Islet of Langerhans (tissue), 1 donor: ENCODE measurements around the gene FPR2.
"Not testable (repeated sequence)": the region's sequence is repeated elsewhere in the genome, so short reads cannot be mapped to it uniquely, and the experiment has no call there.

ENCODE experiments used
- FAIRE-seq: peaks from one replicate; lab custom pipeline; 2011; peaks lifted over from hg19 to GRCh38; lab: Jason Lieb, UNC

Gene FPR2, protein sequence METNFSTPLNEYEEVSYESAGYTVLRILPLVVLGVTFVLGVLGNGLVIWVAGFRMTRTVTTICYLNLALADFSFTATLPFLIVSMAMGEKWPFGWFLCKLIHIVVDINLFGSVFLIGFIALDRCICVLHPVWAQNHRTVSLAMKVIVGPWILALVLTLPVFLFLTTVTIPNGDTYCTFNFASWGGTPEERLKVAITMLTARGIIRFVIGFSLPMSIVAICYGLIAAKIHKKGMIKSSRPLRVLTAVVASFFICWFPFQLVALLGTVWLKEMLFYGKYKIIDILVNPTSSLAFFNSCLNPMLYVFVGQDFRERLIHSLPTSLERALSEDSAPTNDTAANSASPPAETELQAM

GRCh38 chr19:51760697-51761356 lies at the start of gene FPR2:
Gene FPR2, plus strand, starts transcription at chr19:51761180. Its CDS starts 7,479 bp downstream, at chr19:51768659.
- FAIRE-seq, result no peak

- FAIRE-seq, result no peak
Measured at GRCh38 chr19:51711702-51712101, 49.3 kb upstream of the FPR2 start.

GRCh38 chr19:51712461-51713081 lies 48.4 kb upstream of the FPR2 start:
- FAIRE-seq, result no peak

DNA sequence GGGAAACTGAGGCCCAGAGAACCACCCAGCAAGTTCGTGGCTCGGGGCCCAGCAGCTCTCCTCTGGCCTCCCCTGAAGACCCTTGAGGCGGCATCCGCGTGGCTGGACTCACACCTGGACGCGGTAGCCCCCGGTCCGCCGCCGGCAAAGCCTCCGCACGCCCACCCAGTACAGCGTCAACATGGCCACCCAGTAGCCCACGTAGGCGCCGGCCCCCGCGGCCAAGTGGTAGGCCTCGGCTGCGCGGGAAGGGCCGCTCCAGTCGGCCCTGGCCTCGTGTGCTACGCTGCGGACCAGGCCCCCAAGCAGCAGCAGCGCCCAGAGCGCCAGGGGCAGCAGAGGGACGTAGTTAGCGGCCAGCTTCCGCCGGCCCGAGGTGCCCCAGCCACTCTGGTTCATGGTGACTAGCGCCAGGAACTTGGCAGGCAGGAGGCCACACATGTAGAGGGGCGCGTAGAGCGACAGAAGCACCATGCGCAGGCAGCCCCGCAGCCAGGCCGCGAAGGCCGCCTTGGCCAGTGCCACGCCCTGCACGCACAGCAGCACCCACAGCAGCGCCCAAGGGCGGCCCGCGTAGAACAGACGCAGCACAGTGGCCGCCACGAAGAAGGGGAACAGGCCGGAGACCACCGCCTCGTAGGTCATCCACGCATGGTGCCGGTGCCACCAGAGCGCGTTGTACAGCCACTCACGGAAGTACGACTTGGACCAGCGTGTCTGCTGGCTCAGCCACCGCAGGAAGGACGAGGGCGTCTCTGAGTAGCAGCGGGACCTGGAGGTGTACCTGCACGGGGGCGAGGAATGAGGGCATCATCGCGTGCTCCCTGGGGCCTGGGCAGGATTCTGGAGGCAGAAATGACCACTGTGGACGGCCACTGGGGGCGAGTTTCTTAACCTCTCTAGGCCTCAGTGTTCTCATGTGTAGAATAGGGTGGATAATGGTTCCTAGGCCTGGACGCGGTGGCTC lies 47.4 kb upstream of the FPR2 start:
- FAIRE-seq, result no peak

GRCh38 chr19:51714848-51715247 lies 46.1 kb upstream of the FPR2 start:
- FAIRE-seq, result no peak

DNA sequence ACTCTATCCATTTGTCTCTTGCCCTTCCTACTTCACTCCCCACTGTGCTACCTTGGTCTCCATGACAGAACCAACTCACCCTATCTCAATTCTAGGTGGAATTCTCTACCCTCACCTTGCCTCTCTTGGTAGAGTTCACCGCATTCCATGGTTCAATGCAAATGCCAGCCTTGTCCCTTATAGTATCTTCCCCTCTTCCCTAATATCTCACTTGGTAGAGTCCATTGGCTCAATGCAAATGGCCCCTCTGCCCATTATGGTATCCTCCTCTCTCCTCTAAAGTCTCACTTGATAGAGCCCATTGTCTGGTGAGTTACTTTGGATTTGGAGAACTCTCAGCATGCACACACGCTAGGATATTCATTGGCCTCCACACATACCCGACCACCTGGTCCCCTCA lies 45.1 kb upstream of the FPR2 start:
- FAIRE-seq, result no peak

GRCh38 chr19:51716925-51717324 lies 44.1 kb upstream of the FPR2 start:
- FAIRE-seq, result no peak

DNA sequence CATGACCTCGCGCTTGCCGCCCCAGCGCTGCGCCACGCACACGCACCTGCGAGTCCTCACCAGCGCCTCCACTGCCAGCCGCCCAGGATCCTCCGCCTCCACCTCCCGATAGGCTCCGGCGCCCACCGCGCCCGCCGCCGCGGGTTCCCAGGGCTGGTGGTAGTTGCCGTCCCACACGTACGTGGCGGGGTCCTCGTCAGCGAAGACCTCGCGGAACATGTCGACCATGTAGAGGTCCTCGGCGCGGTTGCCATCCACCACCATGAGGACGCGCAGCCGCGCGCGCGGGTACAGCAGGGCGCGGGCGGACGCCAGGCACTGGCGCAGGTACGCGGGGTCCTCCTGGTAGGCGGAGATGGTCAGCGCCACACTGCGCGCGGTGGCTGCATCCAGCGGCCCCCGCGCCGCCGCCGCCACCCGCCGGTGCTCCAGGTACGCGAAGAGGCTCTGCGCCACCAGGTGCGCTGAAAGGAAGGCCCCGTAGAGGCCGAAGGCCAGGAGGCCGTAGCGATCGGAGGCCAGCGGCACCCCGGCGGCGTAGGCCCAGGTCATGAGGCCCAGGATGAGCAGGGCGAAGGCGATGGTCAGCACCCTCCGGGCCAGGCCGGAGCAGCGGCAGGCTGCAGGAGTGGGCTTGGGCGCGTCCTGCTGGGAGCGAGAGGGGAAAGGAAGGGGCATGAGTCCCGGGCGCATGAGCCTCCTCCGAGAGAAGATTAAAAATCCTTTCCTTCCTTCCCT lies 41.6 kb upstream of the FPR2 start:
- no peak for FAIRE-seq

DNA sequence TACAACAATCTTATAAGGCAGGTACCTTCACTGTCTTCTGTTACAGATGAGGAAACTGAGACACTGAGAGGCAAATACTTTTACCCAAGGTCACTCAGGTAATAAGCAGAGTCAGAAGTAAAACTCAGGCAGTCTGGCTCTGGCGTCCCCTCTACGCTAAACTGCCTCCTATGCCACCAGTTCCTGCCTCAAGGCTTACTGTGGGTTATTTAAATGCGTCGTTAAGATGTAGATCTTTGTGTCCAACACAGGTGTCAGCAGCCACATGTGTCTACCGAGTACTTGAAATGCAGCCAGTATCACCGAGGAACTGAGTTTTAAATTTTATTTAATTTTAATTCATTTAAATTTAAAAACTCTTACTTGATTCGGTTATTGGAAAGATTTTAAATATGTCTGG lies 39.1 kb upstream of the FPR2 start:
- no peak for FAIRE-seq

- no peak for FAIRE-seq
Measured at GRCh38 chr19:51722492-51722891, 38.5 kb upstream of the FPR2 start.

DNA sequence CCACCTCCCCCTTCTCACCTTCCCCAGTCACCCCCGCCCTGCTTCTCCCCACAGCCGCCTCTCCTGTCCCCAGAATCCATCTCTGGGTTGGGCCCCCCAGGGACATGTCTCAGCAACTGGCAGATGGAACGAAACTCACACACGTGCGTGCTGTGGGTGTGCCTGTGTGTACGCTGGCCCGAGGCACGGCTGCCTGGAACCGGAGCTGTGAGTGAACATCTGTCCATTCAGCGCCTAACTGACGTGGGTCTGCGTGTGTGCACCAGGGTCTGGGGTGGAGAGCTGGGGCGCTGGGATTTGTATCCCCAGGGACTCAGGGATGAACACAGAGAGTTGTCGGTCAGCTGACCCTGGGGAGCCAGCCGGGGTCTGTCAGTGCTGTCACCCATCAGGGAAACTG lies 36.4 kb upstream of the FPR2 start:
- FAIRE-seq, result no peak

GRCh38 chr19:51726049-51726448 lies 34.9 kb upstream of the FPR2 start:
- no peak for FAIRE-seq

GRCh38 chr19:51727349-51727880 lies 33.6 kb upstream of the FPR2 start:
- no peak for FAIRE-seq

GRCh38 chr19:51729781-51730180 lies 31.2 kb upstream of the FPR2 start:
- FAIRE-seq, result no peak

- FAIRE-seq, result no peak
Measured at GRCh38 chr19:51733742-51734522, 27.0 kb upstream of the FPR2 start.

DNA sequence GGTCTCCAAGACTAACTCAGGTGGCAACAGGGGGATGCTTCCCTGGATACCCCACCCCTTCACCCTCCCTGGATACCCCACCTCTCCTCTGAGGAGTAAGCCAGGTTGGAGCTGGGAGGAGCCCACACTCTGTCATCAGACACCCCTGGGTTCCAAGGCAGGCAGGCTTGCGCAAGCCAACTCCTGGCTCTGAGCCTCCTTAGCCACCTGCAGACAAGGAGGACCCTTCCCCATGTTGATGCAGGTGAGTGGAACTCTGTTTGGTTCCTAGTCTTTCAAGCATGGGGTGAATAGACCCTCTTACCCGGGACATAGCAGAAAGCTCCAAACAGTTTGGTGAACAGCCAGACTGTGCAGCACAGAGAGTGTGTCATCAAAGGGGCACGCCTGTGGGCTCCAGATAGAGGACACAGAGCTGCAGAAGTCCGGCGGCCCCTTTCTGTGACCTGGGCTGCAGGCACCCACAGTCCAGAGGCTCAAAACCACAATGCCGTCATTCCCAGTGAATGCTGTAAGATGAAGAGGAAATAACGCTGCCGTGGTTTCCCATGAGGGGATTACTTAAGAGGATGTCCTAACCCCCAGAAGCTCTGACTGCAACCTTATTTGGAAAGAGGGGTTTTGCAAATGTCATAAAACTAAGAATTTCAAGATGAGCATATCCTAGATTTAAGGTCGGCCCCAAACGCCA lies 25.1 kb upstream of the FPR2 start:
- FAIRE-seq, result no peak

- no peak for FAIRE-seq
Measured at GRCh38 chr19:51737389-51737788, 23.6 kb upstream of the FPR2 start.

- FAIRE-seq, result no peak
Measured at GRCh38 chr19:51737924-51738323, 23.1 kb upstream of the FPR2 start.

DNA sequence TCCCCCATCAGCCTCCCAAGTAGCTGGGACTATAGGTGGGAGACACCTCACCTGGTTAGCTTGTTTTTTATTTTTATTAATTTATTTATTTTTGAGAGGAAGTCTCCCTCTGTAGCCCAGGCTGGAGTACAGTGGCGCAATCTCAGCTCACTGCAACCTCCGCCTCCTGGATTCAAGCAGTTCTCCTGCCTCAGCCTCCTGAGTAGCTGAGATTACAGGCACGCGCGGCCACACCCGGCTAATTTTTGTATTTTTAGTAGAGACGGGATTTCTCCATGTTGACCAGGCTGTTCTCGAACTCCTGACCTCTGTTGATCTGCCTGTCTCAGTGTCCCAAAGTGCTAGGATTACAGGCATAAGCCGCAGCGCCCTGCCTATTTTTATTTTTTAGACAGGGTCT lies 22.5 kb upstream of the FPR2 start:
- not testable (repeated sequence) for FAIRE-seq
